Activated T-helper 1 cell treated with anti-CD3 and anti-CD28 coated beads, Interleukin-12 subunit alpha, Interleukin-12 subunit beta, Interleukin-2, Interleukin-4 antibody, amounts not matched to agents 30 ng/mL and 10 ng/mL and 1 ng/mL, durations not matched to agents 14 hours and 24 hours and 36 hours (primary cell): Measurements from ENCODE around the gene EMP2. TPM values are rescaled to one million over a fixed set of nuclear protein-coding genes. Genes with fewer than 3 reads are reported as not detected.

Experiments
- DNase-seq: peaks from one replicate; pipeline ENCODE4 v3.0.0; 2021; ENCODE audit warnings: low spot score
- H3K27ac Mint-ChIP-seq: one replicate; pipeline ENCODE4 v1.8.0; 2021; ENCODE audit warnings: mild to moderate bottlenecking, mixed read lengths
- H3K27me3 Mint-ChIP-seq: one replicate; pipeline ENCODE4 v1.8.0; 2022; ENCODE audit warnings: mild to moderate bottlenecking, moderate library complexity, mixed read lengths; ENCODE audit not compliant: insufficient read depth
- H3K36me3 Mint-ChIP-seq: one replicate; pipeline ENCODE4 v1.8.0; 2021; ENCODE audit warnings: low read depth, mixed read lengths
- H3K4me1 Mint-ChIP-seq: one replicate; pipeline ENCODE4 v1.8.0; 2021; ENCODE audit warnings: low read depth, mixed read lengths
- H3K4me3 Mint-ChIP-seq: one replicate; pipeline ENCODE4 v1.8.0; 2021; ENCODE audit warnings: mild to moderate bottlenecking, moderate library complexity, mixed read lengths
- H3K9me3 Mint-ChIP-seq: one replicate; pipeline ENCODE4 v1.8.0; 2021; ENCODE audit warnings: mixed read lengths
- intact Hi-C: fragments of 100-400 bp; cut with micrococcal nuclease; formaldehyde crosslinking; loops from one replicate; pipeline ENCODE4 v1.15.1; 2024
- total RNA-seq: library from RNA; stranded (reverse); gene quantifications from 2 replicates; pipeline ENCODE4 v1.2.3, GENCODE V29; 2022

Gene EMP2
- total RNA-seq, 1 donor from 2014 or later: not detected

- intact Hi-C loops: no loop called here
- Mint-ChIP-seq H3K4me1 (no peaks in the 10 kb centered on the region), H3K4me3 (no peak overlapping the region), H3K27me3 (no peaks in the 10 kb centered on the region), H3K27ac (no peak overlapping the region), H3K36me3 (no peaks in the 10 kb centered on the region), H3K9me3 (no peaks in the 10 kb centered on the region)
- no peak for DNase-seq
Observed at GRCh38 chr16:10601444-10602408, 21.3 kb upstream of the EMP2 start.

GRCh38 chr16:10600782-10601443, 20.5 kb upstream of the EMP2 start:
- DNase-seq: no peak
- intact Hi-C loops: no loop called here
- no peaks in the 10 kb centered on the region for H3K36me3 Mint-ChIP-seq
- no peaks in the 10 kb centered on the region for H3K27me3 Mint-ChIP-seq
- H3K27ac Mint-ChIP-seq: no peak overlapping the region
- H3K4me1 Mint-ChIP-seq: no peaks in the 10 kb centered on the region
- H3K4me3 Mint-ChIP-seq: no peak overlapping the region
- H3K9me3 Mint-ChIP-seq: no peaks in the 10 kb centered on the region

GRCh38 chr16:10599626-10600025, 19.2 kb upstream of the EMP2 start:
- Mint-ChIP-seq H3K4me3 (no peak overlapping the region), H3K36me3 (no peaks in the 10 kb centered on the region), H3K27ac (no peak overlapping the region), H3K27me3 (no peaks in the 10 kb centered on the region), H3K9me3 (no peaks in the 10 kb centered on the region), H3K4me1 (no peaks in the 10 kb centered on the region)
- intact Hi-C loops: no loop called here
- DNase-seq: no peak

GRCh38 chr16:10598157-10598556, 17.8 kb upstream of the EMP2 start:
- no peak for DNase-seq
- Mint-ChIP-seq H3K4me1 (no peaks in the 10 kb centered on the region), H3K27me3 (no peaks in the 10 kb centered on the region), H3K27ac (no peak overlapping the region), H3K4me3 (no peak overlapping the region), H3K36me3 (no peaks in the 10 kb centered on the region), H3K9me3 (no peaks in the 10 kb centered on the region)
- intact Hi-C loops: no loop called here

GRCh38 chr16:10597187-10597601, 16.8 kb upstream of the EMP2 start:
- no peak for DNase-seq
- H3K4me3 Mint-ChIP-seq: no peak overlapping the region
- no peaks in the 10 kb centered on the region for H3K4me1 Mint-ChIP-seq
- no peaks in the 10 kb centered on the region for H3K36me3 Mint-ChIP-seq
- H3K9me3 Mint-ChIP-seq: no peaks in the 10 kb centered on the region
- intact Hi-C loops: no loop called here
- no peaks in the 10 kb centered on the region for H3K27me3 Mint-ChIP-seq
- H3K27ac Mint-ChIP-seq: no peak overlapping the region

- Mint-ChIP-seq H3K9me3 (no peaks in the 10 kb centered on the region), H3K4me1 (no peaks in the 10 kb centered on the region), H3K27me3 (peaks cover 2% of the 10 kb centered on the region), H3K36me3 (no peaks in the 10 kb centered on the region), H3K4me3 (no peak overlapping the region), H3K27ac (no peak overlapping the region)
- no peak for DNase-seq
- intact Hi-C loops: no loop called here
Observed at GRCh38 chr16:10594312-10594950, 14.0 kb upstream of the EMP2 start.

GRCh38 chr16:10592611-10593010, 12.2 kb upstream of the EMP2 start:
- H3K36me3 Mint-ChIP-seq: no peaks in the 10 kb centered on the region
- H3K27ac Mint-ChIP-seq: no peak overlapping the region
- H3K4me1 Mint-ChIP-seq: no peaks in the 10 kb centered on the region
- peaks cover 7% of the 10 kb centered on the region for H3K27me3 Mint-ChIP-seq
- DNase-seq: no peak
- H3K9me3 Mint-ChIP-seq: no peaks in the 10 kb centered on the region
- intact Hi-C loops: no loop called here
- H3K4me3 Mint-ChIP-seq: no peak overlapping the region

GRCh38 chr16:10590342-10590741, 9.9 kb upstream of the EMP2 start:
- H3K36me3 Mint-ChIP-seq: no peaks in the 10 kb centered on the region

GRCh38 chr16:10589109-10589508, 8.7 kb upstream of the EMP2 start:
- no peaks in the 10 kb centered on the region for H3K4me1 Mint-ChIP-seq

More at GRCh38 chr16:10590342-10590741, 9.9 kb upstream of the EMP2 start:
- intact Hi-C loops: no loop called here
- no peak for DNase-seq
- no peak overlapping the region for H3K27ac Mint-ChIP-seq
- no peaks in the 10 kb centered on the region for H3K9me3 Mint-ChIP-seq
- H3K27me3 Mint-ChIP-seq: peaks cover 7% of the 10 kb centered on the region
- H3K4me3 Mint-ChIP-seq: no peak overlapping the region
- no peaks in the 10 kb centered on the region for H3K4me1 Mint-ChIP-seq

GRCh38 chr16:10587622-10588021, 7.2 kb upstream of the EMP2 start:
- Mint-ChIP-seq H3K27ac (no peak overlapping the region), H3K4me3 (no peak overlapping the region), H3K36me3 (no peaks in the 10 kb centered on the region), H3K9me3 (no peaks in the 10 kb centered on the region), H3K27me3 (peaks cover 15% of the 10 kb centered on the region), H3K4me1 (no peaks in the 10 kb centered on the region)
- intact Hi-C loops: no loop called here
- DNase-seq: no peak

More at GRCh38 chr16:10589109-10589508, 8.7 kb upstream of the EMP2 start:
- Mint-ChIP-seq H3K27me3 (peaks cover 8% of the 10 kb centered on the region), H3K36me3 (no peaks in the 10 kb centered on the region), H3K27ac (no peak overlapping the region), H3K9me3 (no peaks in the 10 kb centered on the region), H3K4me3 (no peak overlapping the region)
- DNase-seq: no peak
- intact Hi-C loops: no loop called here

GRCh38 chr16:10584981-10585438, 4.6 kb upstream of the EMP2 start:
- H3K36me3 Mint-ChIP-seq: no peaks in the 10 kb centered on the region

GRCh38 chr16:10583269-10583668, 2.9 kb upstream of the EMP2 start:
- Mint-ChIP-seq H3K9me3 (no peaks in the 10 kb centered on the region), H3K27me3 (peaks cover 33% of the 10 kb centered on the region), H3K4me1 (no peaks in the 10 kb centered on the region), H3K4me3 (no peak overlapping the region), H3K27ac (no peak overlapping the region), H3K36me3 (no peaks in the 10 kb centered on the region)
- no peak for DNase-seq
- intact Hi-C loops: no loop called here

More at GRCh38 chr16:10584981-10585438, 4.6 kb upstream of the EMP2 start:
- H3K4me1 Mint-ChIP-seq: no peaks in the 10 kb centered on the region
- H3K4me3 Mint-ChIP-seq: no peak overlapping the region
- intact Hi-C loops: no loop called here
- no peak overlapping the region for H3K27ac Mint-ChIP-seq
- DNase-seq: no peak
- H3K9me3 Mint-ChIP-seq: no peaks in the 10 kb centered on the region
- peaks cover 28% of the 10 kb centered on the region for H3K27me3 Mint-ChIP-seq

- DNase-seq: no peak
- H3K4me1 Mint-ChIP-seq: no peaks in the 10 kb centered on the region
- H3K27ac Mint-ChIP-seq: no peak overlapping the region
- H3K36me3 Mint-ChIP-seq: no peaks in the 10 kb centered on the region
- H3K9me3 Mint-ChIP-seq: no peaks in the 10 kb centered on the region
- peaks cover 33% of the 10 kb centered on the region for H3K27me3 Mint-ChIP-seq
- no peak overlapping the region for H3K4me3 Mint-ChIP-seq
- intact Hi-C loops: no loop called here
Observed at GRCh38 chr16:10581507-10581906, 1.1 kb upstream of the EMP2 start.
